ENCODE results near the gene GPR157. TPM values are rescaled to one million over a fixed set of nuclear protein-coding genes. Genes with fewer than 3 reads are reported as not detected.

The GPR157 gene
- total RNA-seq, 4 donors from 2014 or later: 0.59 to 10.7 (median 2.2) TPM

DNA sequence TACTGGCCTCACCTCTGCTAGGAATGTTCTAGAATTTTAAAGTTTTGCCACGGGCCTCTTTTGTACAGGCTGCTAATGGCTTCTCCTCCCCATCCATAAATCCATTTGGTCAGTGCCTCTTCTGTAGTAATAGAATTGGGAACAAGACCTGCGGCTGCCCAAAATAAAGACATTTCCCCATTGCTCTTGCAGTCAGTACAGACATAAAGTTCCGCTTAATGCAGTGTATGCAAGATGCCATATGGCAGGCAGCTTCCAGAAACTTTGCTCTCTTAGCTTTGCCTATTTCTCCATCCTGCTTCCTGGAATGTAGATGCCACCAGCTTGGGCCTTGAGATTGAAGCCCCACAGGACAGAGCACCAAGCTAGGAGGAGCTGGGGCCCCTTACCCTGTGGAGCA, 55.8 kb downstream of the GPR157 start:
- H3K27ac ChIP-seq: no peak overlapping the region
- no peak overlapping the region for H3K4me3 ChIP-seq
- intact Hi-C loops (cut with DNase I; ENCODE audit: low total_unique reads): no loop called here
- no peaks in the 10 kb centered on the region for H3K36me3 ChIP-seq
- no peaks in the 10 kb centered on the region for H3K9me3 ChIP-seq
- peaks cover 0 to 6% of the 10 kb centered on the region in 2 donors for H3K4me1 ChIP-seq
- no peaks in the 10 kb centered on the region for H3K27me3 ChIP-seq
- DNase-seq: no peak
- TF ChIP-seq, protein P1, sequence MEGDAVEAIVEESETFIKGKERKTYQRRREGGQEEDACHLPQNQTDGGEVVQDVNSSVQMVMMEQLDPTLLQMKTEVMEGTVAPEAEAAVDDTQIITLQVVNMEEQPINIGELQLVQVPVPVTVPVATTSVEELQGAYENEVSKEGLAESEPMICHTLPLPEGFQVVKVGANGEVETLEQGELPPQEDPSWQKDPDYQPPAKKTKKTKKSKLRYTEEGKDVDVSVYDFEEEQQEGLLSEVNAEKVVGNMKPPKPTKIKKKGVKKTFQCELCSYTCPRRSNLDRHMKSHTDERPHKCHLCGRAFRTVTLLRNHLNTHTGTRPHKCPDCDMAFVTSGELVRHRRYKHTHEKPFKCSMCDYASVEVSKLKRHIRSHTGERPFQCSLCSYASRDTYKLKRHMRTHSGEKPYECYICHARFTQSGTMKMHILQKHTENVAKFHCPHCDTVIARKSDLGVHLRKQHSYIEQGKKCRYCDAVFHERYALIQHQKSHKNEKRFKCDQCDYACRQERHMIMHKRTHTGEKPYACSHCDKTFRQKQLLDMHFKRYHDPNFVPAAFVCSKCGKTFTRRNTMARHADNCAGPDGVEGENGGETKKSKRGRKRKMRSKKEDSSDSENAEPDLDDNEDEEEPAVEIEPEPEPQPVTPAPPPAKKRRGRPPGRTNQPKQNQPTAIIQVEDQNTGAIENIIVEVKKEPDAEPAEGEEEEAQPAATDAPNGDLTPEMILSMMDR (IDR thresholded peaks at IDR 0.05): no peak

- Histone ChIP-seq H3K4me1 (peaks cover 0 to 6% of the 10 kb centered on the region in 2 donors), H3K27ac (peak overlapping the region in 1 of 2 donors; percentile 81), H3K9me3 (no peaks in the 10 kb centered on the region), H3K36me3 (no peaks in the 10 kb centered on the region), H3K4me3 (no peak overlapping the region), H3K27me3 (no peaks in the 10 kb centered on the region)
- DNase-seq: no peak
- TF ChIP-seq, protein P1 (IDR thresholded peaks at IDR 0.05): no peak
- TF ChIP-seq POLR2A (IDR thresholded peaks at IDR 0.05): no peak
- intact Hi-C loops (cut with DNase I; ENCODE audit: low total_unique reads): no loop called here
Measured at GRCh38 chr1:9071554-9072235, 57.2 kb downstream of the GPR157 start.

DNA sequence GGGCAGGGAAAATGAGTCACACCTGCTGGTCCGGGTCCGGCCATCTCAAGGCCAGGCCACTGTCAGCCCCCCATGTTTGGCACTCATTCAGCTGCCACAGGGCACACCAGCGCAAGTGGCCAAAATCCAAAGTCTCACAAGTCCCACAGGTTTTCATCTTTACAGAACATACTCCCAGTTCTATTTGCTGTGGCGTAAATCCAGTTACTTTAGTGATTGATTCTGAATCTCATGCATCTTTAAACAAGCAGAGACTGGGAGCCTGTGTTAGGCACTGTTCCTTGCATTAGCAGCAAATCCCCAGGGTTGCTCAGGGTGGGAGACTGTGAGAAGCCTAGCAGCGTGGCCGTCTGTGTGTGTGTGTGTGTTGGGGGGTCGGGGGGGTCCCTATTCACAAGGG, 58.4 kb downstream of the GPR157 start:
- Histone ChIP-seq H3K9me3 (no peaks in the 10 kb centered on the region), H3K4me3 (no peak overlapping the region), H3K27me3 (no peaks in the 10 kb centered on the region), H3K36me3 (no peaks in the 10 kb centered on the region), H3K4me1 (peaks cover 0 to 6% of the 10 kb centered on the region in 2 donors), H3K27ac (peak overlapping the region in 1 of 2 donors; percentile 81)
- no peak for DNase-seq
- TF ChIP-seq, protein P1 (IDR thresholded peaks at IDR 0.05): no peak
- TF ChIP-seq POLR2A (IDR thresholded peaks at IDR 0.05): no peak
- intact Hi-C loops (cut with DNase I; ENCODE audit: low total_unique reads): no loop called here

GRCh38 chr1:9069326-9070100, 59.4 kb downstream of the GPR157 start, which contains the start of gene SLC2A5:
Gene SLC2A5 (minus strand): TSS chr1:9069635. CDS start chr1:9069536, 99 bp downstream.
- no peaks in the 10 kb centered on the region for H3K9me3 ChIP-seq
- peak within 1 kb of the TSS in 1 of 2 donors; percentile 11 for H3K4me3 ChIP-seq
- DNase-seq: peak; percentile 42 to 55
- peaks cover 0 to 6% of the 10 kb centered on the region in 2 donors for H3K4me1 ChIP-seq
- no peak for TF ChIP-seq POLR2A (IDR thresholded peaks at IDR 0.05)
- TF ChIP-seq, protein P1 (IDR thresholded peaks at IDR 0.05): no peak
- peak within 1 kb of the TSS; percentile 81 to 82 for H3K27ac ChIP-seq
- intact Hi-C loops (cut with DNase I; ENCODE audit: low total_unique reads): no loop called here
- no peaks in the 10 kb centered on the region for H3K27me3 ChIP-seq
- no peaks in the 10 kb centered on the region for H3K36me3 ChIP-seq

GRCh38 chr1:9068981-9069325, 59.9 kb downstream of the GPR157 start:
- intact Hi-C loops (cut with DNase I; ENCODE audit: low total_unique reads): no loop called here
- no peaks in the 10 kb centered on the region for H3K9me3 ChIP-seq
- no peak for TF ChIP-seq POLR2A (IDR thresholded peaks at IDR 0.05)
- TF ChIP-seq, protein P1 (IDR thresholded peaks at IDR 0.05): no peak
- H3K4me3 ChIP-seq: peak overlapping the region in 1 of 2 donors; percentile 11
- no peaks in the 10 kb centered on the region for H3K27me3 ChIP-seq
- peaks cover 0 to 6% of the 10 kb centered on the region in 2 donors for H3K4me1 ChIP-seq
- H3K36me3 ChIP-seq: no peaks in the 10 kb centered on the region
- DNase-seq: no peak
- H3K27ac ChIP-seq: peak overlapping the region; percentile 81 to 82

All from uterus (tissue), 4 donors.